ENCODE data around the gene AMDHD2.

Gene AMDHD2

DNA sequence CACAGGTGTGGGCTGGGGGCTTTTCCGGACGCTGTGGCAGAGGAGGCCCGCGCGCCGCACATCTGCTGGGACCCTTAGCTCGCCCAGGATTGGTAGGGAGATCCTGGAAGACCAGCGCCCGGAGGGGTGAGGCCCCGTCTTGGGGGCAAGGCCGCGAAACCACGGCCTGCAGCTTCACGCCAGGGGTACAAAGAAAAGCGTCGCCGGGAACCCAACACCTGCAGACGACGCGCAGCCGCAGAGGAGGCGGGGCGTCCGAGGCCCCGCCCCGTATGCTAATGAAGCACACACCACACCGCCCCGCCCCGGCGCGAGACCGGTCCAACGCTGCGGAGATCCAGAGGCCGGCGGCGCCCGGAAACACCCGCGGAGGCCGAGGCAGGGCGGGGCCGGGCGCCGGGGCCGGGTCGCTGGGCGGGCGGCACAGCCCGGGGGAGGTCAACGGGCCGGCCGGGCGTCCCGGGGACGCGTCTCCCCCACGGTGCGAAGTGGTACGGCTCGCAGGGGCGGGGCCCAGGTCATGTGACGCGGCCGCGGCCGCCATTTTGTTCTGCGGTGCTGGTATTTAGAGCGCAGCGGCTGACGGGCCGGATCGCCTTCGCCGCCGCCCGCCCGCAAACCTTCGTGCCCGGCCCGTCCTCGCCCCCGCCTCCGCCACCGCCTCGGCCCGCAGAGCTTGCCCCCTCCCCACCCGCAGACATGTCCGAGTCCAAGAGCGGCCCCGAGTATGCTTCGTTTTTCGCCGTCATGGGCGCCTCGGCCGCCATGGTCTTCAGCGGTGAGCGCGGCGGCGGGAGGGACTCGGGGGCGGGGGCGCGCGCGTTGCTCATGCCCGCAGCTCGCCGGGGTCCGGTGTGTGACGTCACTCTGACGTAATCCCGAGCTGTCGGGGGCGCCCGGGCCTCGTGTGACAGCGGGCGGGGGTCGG lies 6.5 kb upstream of the AMDHD2 start, which contains the start of gene ATP6V0C:
Gene ATP6V0C (plus strand): TSS at position 548 of the 928 bp plus-strand sequence. CDS start 152 bp downstream, at position 700.
- in situ Hi-C loops (cut with MboI; ENCODE audit: low sequenced_read_pairs) = no loop called here

DNA sequence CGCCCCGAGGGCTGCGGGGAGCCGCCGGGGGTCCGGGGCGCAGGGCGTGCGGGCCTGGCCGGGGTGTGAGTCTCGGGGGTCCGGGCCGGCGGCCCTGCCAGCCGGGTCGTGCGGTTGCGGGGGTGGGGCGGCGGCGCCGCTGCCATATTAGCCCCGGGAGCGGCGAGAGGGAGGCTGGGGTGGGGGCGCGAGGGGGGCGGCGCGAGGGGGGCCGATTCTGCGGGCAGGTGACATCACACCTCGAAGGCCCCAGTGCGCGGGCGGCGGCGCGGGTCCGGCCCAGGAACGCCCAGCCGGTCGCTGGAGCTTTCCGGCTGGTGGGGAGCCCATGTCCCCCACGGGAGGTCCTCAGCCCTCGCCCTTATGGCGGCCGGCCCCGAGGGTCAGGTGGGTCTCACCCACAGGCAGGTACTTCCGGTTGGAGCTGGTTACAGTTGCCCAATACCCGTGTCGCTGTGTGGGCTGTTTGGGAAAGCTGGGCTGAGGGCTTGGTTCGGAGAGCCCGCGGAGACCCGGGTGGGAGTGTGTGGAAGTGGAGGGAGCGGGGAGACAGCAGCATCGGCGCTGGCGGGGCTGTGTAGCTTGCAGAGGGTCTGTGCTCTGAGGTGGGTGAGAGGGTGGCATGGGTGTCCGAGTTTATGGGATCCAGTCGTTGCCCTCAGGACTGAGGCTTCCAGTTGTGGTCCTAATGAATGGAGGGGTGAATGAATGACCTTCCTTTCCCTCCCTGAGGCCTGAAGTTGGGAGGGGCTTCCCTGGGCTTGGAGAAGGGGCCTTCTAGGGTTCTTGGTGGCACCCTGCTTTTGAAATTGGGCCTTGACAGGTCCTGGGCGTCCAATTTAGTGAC lies 5.6 kb upstream of the AMDHD2 start:
- in situ Hi-C loops (cut with MboI; ENCODE audit: low sequenced_read_pairs) = no loop called here

DNA sequence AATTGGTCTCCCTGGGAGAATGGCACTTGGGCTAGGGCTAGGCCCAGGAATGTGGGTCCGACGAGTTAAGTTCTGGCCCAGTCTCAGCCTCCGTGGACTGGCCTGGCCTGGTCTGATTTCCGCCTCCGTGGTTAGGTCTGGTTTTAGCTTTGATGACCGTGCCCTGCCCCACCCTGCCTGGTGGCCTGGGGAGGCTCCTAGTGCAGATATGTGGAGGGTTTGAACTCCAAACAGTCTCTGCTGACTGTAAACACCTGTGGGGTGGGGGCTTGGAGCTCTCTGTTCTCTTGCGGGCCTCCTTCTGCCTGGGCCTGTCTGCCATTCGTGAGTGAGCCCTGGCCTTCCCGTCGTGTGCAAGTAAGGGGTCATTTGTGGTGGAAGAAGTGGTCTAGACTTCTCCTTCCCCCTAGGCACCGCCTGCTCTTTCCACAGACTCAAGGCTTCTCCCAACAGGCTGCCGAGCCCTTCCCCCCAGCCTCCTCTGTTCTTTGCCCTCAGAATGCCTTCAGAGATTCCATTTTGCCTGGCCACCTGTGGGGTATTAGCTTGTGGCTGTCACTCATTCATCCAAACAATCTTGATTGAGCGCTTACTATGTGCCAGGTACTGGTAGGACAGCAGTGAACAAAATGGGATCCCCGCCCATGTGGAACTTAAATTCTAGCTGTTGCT lies 4.9 kb upstream of the AMDHD2 start:
- in situ Hi-C loops (cut with MboI; ENCODE audit: low sequenced_read_pairs) = no loop called here

DNA sequence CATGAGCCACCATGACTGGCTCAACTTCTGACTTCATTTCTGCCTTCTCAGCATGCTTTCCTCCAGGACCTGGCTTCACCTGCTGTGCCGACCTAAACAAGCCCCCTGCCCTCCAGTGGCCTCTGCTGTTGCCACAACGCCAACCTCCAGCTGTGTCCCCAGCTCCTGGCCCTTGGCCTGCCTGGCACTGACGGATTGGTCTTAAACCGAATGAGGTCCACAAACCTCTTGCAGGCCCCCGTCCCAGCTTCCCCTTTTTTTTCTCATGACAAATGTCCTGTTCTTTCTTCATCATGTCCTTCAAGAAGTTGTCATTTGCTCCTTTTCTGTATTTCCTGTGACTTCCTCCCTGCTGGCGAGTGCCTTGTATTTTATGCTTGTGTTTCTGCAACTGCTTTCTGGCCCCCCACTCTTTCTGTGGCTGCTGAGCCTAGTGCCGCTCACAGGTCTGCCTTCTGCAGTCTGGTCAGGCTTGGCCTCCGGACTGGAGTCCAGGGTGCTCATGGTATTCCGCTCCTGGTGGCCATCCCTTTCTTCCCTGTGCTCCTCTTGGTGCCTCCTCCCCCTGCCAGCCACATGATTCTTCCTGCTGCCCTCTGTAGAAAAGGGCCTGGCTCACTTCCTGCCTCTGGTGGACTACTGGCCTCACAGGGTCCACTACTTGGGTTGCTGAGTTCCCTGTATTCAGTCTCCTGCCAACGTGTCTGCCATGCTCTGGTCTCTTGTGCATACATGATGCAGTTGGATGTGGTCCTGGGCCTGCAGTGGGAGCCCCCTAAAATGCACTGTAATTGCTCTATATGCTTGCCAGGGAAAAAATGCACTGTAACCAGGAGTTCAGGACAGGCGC lies 3.6 kb upstream of the AMDHD2 start:
- in situ Hi-C loops (cut with MboI; ENCODE audit: low sequenced_read_pairs) = no loop called here

DNA sequence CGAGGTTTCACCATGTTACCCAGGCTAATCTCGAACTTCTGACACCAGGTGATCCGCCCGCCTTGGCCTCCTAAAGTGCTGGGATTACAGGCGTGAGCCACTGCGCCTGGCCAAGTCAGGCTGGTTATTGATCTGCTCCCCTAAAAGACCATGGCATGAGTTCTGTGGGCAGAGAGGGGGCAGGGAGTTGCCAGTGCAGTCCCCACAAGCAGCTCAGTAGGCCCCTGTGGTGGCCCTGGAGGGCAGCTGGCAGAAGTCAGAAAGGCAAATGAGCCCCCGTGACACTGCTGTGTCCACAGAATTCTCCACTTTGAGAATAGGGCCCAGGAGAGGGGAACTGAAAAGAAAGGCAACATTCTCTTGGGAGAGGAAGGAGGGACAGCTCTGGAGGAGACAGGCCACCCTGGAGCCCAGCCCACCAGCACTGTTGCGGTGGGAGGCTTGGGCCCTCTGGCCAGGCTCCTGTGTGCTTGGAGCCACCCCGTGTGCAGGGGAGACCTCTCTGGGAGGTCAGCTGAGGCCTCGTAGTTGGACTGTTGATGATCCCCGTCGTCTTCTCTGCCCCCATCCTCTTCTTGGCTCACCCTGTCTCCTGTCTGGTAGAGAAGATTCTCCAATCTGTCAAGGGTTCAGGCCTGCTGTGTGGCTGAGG lies 2.1 kb upstream of the AMDHD2 start:
- in situ Hi-C loops (cut with MboI; ENCODE audit: low sequenced_read_pairs) = no loop called here

DNA sequence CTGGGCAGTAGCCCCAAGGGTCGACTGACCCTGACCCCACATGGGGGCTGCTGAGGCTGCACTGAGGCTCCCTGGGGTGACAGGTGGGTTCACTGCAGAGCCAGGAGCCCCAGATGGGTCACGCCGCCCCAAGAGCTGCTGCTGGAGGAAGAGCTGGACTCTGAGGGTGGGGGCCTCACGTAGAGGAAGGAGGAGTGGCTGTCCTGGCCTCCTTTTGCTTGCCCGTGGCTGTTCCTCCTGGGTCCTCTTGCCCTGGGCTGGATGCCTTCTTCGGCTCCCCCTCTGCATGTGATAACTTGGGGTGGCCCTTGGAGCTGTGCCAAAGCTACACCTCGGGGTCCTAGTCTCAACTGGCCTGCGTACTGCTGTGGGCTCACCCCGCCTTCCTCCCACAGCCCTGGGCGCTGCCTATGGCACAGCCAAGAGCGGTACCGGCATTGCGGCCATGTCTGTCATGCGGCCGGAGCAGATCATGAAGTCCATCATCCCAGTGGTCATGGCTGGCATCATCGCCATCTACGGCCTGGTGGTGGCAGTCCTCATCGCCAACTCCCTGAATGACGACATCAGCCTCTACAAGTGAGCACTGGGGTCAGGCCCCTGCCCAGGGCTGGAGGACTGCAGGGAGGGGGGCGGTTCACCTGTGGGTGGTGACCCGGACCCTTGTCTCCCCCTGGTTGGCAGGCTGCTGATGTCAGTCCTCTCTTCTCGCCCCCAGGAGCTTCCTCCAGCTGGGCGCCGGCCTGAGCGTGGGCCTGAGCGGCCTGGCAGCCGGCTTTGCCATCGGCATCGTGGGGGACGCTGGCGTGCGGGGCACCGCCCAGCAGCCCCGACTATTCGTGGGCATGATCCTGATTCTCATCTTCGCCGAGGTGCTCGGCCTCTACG lies 1.1 kb upstream of the AMDHD2 start:
- in situ Hi-C loops (cut with MboI; ENCODE audit: low sequenced_read_pairs) = no loop called here

DNA sequence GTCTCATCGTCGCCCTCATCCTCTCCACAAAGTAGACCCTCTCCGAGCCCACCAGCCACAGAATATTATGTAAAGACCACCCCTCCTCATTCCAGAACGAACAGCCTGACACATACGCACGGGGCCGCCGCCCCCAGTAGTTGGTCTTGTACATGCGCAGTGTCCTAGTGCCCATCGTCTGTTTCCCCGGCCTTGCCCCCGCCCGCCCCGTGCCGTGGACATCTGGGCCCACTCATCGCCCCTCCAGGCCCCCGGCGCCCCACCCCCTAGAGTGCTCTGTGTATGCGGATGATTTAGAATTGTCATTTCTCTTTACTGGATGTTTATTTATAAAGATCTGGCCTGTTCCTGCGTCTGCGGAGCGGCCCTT lies 475 bp upstream of the AMDHD2 start:
- in situ Hi-C loops (cut with MboI; ENCODE audit: low sequenced_read_pairs) = no loop called here

DNA sequence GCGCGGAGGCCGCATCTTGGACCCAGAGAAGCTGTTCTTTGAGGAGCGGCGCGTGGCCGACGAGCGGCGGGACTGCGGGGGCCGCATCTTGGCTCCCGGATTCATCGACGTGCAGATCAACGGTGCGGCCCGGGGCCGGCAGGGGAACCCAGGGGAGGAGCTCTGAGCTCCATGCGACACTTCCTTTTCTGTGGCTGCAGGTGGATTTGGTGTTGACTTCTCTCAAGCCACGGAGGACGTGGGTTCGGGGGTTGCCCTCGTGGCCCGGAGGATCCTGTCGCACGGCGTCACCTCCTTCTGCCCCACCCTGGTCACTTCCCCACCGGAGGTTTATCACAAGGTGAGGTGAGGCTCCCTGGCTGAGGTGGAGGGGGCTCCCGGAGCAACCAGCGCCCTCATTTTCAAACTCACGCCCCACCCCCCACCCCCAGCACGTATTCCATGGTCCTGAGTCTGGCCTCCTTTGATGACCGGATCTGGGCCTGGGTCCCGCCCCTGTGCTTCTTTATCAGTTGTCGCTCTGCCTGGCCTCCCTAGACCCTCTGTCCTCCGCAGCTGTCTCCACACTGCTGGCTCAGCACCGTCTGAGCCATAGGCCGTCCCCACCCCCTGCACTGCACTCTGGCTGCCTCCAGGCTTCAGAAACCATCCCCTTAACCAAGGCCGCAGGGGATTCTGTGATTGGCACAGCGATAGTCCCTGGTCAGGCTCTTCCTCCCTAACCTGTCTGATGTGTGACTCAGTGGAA lies 787 bp downstream of the AMDHD2 start:
- in situ Hi-C loops (cut with MboI; ENCODE audit: low sequenced_read_pairs) = no loop called here

DNA sequence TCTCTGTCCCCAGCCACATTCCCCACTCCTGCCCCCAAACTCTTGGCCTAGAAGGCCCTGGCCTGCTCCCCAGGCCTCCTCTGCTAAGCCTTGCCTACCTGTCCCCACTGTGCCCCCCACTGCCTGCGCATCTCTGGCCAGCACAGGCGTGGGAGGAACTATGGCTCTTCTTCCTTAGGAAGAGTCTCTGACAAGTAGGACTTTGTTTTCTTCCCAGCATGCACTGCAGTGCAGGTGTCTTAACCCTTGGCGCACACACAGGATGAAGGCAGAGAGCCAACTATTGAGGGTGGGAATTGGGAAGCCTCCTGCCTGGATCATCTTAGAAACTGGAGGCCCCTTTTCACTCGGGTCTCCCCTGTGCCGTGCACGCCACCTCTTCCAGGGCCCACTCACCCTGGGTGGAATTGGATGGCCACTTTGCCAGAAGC lies 3.6 kb downstream of the AMDHD2 start:
- in situ Hi-C loops (cut with MboI; ENCODE audit: low sequenced_read_pairs) = no loop called here

DNA sequence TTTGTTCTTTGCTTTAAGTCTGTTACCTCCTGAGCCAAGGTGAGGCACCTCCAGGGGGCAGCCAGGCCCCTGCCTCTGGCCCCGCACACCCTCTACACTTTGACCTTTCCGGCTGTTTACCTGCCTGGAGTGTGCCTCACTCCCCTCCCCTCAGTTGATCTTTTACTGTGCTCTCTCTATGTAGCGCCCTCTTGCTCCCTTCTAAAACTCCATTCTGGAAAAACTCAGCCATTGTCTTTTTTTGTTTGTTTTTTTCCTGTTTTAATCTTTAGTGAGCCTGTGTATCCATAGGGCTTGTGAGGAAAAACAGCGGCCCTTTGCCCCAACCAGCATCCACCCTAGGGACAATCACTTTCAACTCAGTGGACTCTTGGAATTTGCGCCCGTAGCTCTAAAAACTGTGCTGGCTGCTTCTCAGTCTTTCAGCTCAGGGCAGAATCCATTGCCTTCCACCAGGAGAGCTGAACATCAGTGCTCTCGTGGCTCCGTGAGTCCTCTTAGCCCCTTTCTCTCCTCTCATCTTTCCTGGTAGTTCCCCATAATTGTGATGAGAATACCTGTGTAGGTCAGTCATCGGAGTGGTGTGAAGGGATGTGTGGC lies 4.3 kb downstream of the AMDHD2 start:
- in situ Hi-C loops (cut with MboI; ENCODE audit: low sequenced_read_pairs) = no loop called here

DNA sequence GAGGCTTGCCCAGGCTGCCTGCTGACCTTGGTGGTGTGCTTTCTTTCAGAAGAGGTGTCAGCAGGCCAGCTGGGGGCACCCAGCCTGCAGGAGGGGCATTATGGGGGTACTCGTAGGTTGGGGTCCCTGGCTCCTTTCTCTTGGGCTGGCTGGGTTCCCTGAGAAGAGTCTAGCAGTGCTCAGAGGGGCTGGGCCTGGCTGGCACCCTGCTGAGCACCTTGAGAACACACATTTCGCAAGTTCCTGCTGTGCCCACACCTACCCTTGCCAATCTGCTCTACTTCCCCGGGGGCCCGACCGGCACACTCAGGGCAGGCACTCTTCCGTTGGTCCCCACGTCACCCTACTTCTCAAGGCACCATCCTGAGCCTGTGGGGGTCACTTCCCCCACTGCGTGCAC lies 6.0 kb downstream of the AMDHD2 start:
- in situ Hi-C loops (cut with MboI; ENCODE audit: low sequenced_read_pairs) = no loop called here

DNA sequence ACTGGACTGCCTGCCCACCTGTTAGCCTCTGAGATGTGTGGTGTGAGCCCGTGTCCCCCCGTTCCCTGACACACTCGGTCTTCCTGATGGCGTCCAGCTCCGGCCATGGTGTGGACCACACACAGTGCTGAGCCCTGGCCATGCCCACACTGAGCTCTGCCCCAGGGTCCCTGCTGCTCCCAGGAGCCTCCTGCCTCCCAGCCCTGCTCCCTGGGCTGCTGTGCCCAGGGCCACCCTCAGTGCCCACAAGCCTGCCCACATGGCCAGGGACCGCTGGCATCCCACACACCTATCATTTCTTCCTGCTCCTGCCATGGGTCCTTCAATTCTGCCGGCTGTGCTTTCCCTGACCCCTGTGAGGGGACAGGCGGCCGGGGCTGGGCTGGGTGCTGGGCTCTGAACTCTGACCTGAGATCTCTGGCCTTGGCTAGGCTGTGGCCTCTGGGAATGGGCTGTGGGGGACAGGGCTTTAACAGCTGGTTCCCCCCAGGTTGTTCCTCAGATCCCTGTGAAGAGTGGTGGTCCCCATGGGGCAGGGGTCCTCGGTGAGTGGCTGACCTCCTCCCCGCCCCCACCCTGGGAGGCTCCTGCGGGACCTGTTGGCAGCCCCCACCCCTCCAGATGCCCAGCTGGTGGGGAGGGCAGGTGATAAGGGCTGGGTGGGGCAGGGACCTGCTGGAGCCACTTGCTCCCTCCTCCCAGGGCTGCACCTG lies 7.1 kb downstream of the AMDHD2 start:
- in situ Hi-C loops (cut with MboI; ENCODE audit: low sequenced_read_pairs) = no loop called here

DNA sequence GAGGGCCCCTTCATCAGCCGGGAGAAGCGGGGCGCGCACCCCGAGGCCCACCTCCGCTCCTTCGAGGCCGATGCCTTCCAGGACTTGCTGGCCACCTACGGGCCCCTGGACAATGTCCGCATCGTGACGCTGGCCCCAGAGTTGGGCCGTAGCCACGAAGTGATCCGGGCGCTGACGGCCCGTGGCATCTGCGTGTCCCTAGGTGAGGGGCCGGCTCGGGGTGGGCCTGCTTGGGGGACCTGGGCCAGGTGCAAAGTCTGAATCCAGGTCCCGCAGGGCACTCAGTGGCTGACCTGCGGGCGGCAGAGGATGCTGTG lies 7.6 kb downstream of the AMDHD2 start:
- in situ Hi-C loops (cut with MboI; ENCODE audit: low sequenced_read_pairs) = no loop called here

DNA sequence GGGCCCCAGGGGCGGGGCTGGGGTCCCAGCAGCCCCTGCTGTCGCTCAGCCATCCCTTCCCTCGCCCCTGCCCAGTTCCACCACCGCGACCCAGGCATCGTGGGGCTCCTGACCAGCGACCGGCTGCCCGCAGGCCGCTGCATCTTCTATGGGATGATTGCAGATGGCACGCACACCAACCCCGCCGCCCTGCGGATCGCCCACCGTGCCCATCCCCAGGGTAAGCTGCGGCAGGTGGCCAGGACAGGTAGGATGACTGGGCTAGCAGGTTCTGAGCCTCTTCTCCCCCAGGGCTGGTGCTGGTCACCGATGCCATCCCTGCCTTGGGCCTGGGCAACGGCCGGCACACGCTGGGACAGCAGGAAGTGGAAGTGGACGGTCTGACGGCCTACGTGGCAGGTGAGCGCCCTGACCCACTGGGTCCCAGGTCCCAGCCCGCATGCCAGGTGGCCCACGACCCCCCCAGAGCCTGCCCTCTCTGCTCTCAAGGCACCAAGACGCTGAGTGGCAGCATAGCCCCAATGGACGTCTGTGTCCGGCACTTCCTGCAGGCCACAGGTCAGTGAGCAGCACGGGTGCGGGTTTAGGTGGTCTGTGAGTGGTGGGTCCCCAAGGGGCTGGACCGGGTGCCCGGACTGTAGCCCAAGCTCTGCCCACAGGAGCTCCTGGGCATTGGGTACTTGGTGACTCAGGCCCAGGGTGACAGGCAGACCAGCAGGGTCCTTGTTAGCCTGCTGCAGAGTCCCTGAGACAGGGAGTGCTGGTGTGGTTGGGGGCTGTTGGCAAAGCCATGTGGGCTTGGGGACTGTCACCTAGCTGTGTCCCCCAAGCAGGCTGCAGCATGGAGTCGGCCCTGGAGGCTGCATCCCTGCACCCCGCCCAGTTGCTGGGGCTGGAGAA lies 8.2 kb downstream of the AMDHD2 start:
- in situ Hi-C loops (cut with MboI; ENCODE audit: low sequenced_read_pairs) = no loop called here

DNA sequence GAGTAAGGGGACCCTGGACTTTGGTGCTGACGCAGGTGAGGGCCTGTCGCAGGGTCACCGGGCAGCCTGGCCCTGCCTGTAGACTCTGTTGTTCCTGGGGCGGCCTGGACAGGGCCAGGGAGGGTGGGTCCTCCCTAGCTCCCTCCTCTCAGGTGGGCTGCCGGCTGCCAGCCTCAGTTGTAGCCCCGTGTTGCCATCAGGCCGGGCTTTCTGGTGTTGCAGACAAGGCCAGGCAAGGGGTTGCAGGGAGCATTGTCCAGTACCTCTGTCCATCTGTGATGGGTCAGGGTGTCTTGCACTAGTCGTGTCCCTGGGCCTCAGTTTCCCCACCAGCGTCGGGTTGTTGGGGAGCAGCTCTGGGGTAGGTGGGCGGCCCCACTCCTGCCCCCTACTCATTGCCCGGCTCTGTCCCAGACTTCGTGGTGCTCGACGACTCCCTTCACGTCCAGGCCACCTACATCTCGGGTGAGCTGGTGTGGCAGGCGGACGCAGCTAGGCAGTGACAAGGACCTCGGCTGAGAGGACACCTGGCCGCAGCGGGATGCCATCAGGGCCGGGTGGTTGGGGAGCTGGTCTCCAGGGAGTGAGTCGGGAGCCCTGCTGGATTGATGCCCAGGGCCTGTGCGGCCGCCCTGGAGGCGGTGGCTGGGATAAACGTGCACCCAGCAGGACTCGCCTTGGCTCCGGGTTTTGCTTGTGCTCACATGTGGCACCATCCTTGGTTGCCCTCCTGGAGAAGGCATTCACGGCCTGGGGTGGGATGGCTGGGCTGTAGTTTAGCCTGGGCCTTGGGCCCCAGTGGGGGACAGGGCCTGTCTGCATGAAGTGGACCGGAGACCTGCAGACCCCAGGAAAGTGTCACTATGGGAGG lies 9.1 kb downstream of the AMDHD2 start:
- in situ Hi-C loops (cut with MboI; ENCODE audit: low sequenced_read_pairs) = no loop called here

Data from HL-60/S4 treated with retinoic acid at 250 ng/mL for 4 days and 3 days (cell line).